ENCODE measurements around the gene LHPP. TPM values are rescaled to one million over a fixed set of nuclear protein-coding genes. Genes with fewer than 3 reads are reported as not detected.

LHPP gene
- total RNA-seq, 1 donor from 2014 or later = 12.1 TPM

DNA sequence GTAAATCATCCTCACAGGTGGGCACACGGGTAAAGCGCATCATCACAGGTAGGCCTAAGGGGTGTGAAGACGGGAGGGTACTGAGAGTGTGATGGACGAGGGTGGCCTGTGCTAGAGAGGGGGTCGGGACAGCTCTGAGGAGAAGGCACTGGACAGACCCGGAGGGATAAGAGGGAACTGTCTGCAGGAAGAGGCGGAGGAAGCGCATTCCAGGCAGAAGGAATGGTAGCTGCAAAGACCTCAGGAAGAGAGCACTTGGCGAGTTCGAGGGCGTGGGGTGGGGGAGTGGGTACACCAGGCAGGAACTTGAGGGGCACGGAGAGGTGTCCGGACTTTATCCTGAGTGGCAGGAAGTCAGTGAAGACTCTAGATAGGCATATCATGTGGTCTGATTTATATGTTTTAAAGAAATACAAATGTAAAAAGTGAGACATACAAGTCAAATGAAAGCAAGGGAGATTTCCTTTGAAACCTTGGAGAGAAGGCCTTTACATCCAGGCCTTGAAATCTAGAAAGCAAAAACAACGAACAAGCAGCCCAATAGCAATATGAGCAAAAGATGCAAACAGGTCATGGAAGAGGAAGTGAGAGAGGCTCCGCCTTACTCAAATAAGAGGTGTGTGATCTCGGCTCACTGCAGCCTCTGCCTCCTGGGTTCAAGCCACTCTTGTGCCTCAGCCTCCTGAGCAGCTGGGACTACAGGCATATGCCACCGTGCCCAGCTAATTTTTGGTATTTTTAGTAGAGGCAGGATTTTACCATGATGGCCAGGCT, 3.6 kb downstream of the LHPP start:
- H3K4me3 ChIP-seq (ENCODE audit: low read depth, low read length) = no peak overlapping the region
- TF ChIP-seq CTCF (conservative IDR thresholded peaks at IDR 0.05; ENCODE audit: low read depth, low read length) = no peak
- DNase-seq (ENCODE audit: low read depth) = no peak

DNA sequence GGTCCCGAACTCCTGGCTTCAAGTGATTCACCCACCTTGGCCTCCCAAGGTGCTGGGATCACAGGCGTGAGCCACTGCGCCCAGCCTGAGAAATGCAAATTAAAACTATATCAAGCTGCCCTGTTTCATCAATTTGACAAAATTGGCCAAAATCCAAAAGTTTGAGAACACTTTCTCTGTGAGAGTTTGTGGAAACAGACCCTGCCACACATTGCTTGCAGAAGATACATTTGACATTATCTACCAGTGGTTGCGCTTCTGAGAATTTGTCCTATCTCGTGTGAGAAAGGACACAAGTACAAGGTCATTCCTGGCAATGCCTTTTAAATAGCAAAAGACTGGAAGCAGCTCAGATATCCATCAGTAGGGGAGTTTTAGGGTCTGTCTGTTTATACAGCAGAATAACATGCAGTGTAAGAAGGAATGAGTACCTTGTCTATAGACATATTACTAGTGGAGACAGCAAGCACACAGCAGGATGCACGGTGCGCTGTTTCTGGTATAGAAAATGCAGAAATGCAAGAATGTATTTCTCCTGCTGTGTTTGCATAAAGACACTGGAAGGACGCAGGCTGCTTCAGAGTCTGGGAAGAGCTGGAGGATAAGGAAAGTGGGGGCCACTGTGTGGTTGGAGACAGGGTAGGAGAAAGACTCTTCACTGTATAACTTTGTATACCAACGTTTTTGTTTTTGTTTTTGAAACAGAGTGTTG, 4.3 kb downstream of the LHPP start:
- DNase-seq (ENCODE audit: low read depth) = no peak
- TF ChIP-seq CTCF (conservative IDR thresholded peaks at IDR 0.05; ENCODE audit: low read depth, low read length) = no peak

GRCh38 chr10:124467165-124467564, 5.5 kb downstream of the LHPP start:
- no peak for DNase-seq (ENCODE audit: low read depth)
- TF ChIP-seq CTCF (conservative IDR thresholded peaks at IDR 0.05; ENCODE audit: low read depth, low read length) = no peak
- H3K4me3 ChIP-seq (ENCODE audit: low read depth, low read length) = no peak overlapping the region

More for the DNA sequence above, 4.3 kb downstream of the LHPP start:
- no peak overlapping the region for H3K4me3 ChIP-seq (ENCODE audit: low read depth, low read length)

- H3K4me3 ChIP-seq (ENCODE audit: low read depth, low read length) = no peak overlapping the region
- DNase-seq (ENCODE audit: low read depth) = no peak
- TF ChIP-seq CTCF (conservative IDR thresholded peaks at IDR 0.05; ENCODE audit: low read depth, low read length) = no peak
These were observed 7.0 kb downstream of the LHPP start for GRCh38 chr10:124468624-124469023.

- no peak for TF ChIP-seq CTCF (conservative IDR thresholded peaks at IDR 0.05; ENCODE audit: low read depth, low read length)
- DNase-seq (ENCODE audit: low read depth) = no peak
- no peak overlapping the region for H3K4me3 ChIP-seq (ENCODE audit: low read depth, low read length)
These were observed 8.4 kb downstream of the LHPP start for GRCh38 chr10:124469956-124470484.

- no peak for TF ChIP-seq CTCF (conservative IDR thresholded peaks at IDR 0.05; ENCODE audit: low read depth, low read length)
- no peak for DNase-seq (ENCODE audit: low read depth)
- no peak overlapping the region for H3K4me3 ChIP-seq (ENCODE audit: low read depth, low read length)
These were observed 9.2 kb downstream of the LHPP start for GRCh38 chr10:124470544-124471434.
